Cardiac muscle cell (in vitro differentiated cells and primary cell): Measurements from ENCODE around the gene TSPAN14. TPM values are rescaled to one million over a fixed set of nuclear protein-coding genes. Genes with fewer than 3 reads are reported as not detected.
A peak's percentile ranks its signal among the peaks of the same experiment; 100 is the strongest.
"Not testable (repeated sequence)": the region's sequence is repeated elsewhere in the genome, so short reads cannot be mapped to it uniquely, and the experiment has no call there.

Experiments
- DNase-seq, 2 donors: peaks; one replicate each; pipeline versions ENCODE4 v3.0.0 to v3.0.0-alpha.2; 2010 to 2017; ENCODE audit warnings: low read depth in 1 of 2, low spot score in 1 of 2
- H3K27ac ChIP-seq: fragments of 200-600 bp; sonication (generic); 2 replicates; pipeline ENCODE4 v1.5.1; 2016
- H3K27me3 ChIP-seq: fragments of 200-600 bp; sonication (generic); 2 replicates; pipeline ENCODE4 v1.6.0; 2016; ENCODE audit warnings: control low read depth
- H3K36me3 ChIP-seq: fragments of 200-600 bp; sonication (generic); 2 replicates; pipeline ENCODE4 v1.5.1; 2016; ENCODE audit warnings: control low read depth
- H3K4me1 ChIP-seq: fragments of 200-600 bp; sonication (generic); 2 replicates; pipeline ENCODE4 v1.8.1; 2017; ENCODE audit warnings: low read depth, mild to moderate bottlenecking, mixed run types
- H3K4me3 ChIP-seq: fragments of 200-600 bp; sonication (generic); 2 replicates; pipeline ENCODE4 v1.5.1; 2016; ENCODE audit warnings: mild to moderate bottlenecking
- H3K9me3 ChIP-seq: fragments of 200-600 bp; sonication (generic); 2 replicates; pipeline ENCODE4 v1.5.1; 2017; ENCODE audit warnings: low read depth, mild to moderate bottlenecking, control low read depth
- polyA plus RNA-seq: library from polyadenylated mRNA; unstranded; fragments of >200 nt; fragmentation: Nextera tagmentation; extraction: Ambion mirVana; gene quantifications from 2 replicates; pipeline ENCODE4 v1.2.1, GENCODE V29; 2016
- total RNA-seq: library from RNA; depleted of rRNA; stranded (reverse); fragments of >200 nt; gene quantifications from 2 replicates; pipeline ENCODE4 v1.2.3, GENCODE V29; 2016
- TF ChIP-seq, protein P1 (sequence below): IDR thresholded peaks from 2 replicates; pipeline ENCODE4 v1.5.1; 2012; ENCODE audit warnings: low read depth, mild to moderate bottlenecking, low read length

TSPAN14 gene
- total and polyA plus RNA-seq, 2 experiments from 2014 or later, result 31.6 to 55.1 TPM

DNA sequence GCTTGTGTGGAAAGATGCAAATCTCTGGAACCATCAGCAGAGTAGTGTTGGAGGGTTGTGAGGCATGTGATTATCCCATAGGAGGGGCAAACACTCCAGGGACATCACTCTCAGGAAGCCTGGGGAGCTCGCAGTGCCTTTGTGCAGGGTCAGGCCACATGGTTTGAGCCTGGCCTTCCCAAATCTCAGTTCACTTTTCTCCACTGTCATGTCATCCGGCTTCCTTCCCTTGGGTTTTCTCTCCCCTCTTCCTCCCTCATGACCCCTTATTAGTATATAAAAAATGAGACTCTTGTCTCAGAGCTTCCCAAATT is 20.4 kb downstream of the TSPAN14 start:
- Histone ChIP-seq H3K4me3 (no peak overlapping the region), H3K27me3 (no peaks in the 10 kb centered on the region), H3K36me3 (no peaks in the 10 kb centered on the region), H3K27ac (peak overlapping the region; percentile 23), H3K4me1 (peaks cover 9% of the 10 kb centered on the region), H3K9me3 (no peaks in the 10 kb centered on the region)
- DNase-seq, result no peak
- TF ChIP-seq, protein P1, sequence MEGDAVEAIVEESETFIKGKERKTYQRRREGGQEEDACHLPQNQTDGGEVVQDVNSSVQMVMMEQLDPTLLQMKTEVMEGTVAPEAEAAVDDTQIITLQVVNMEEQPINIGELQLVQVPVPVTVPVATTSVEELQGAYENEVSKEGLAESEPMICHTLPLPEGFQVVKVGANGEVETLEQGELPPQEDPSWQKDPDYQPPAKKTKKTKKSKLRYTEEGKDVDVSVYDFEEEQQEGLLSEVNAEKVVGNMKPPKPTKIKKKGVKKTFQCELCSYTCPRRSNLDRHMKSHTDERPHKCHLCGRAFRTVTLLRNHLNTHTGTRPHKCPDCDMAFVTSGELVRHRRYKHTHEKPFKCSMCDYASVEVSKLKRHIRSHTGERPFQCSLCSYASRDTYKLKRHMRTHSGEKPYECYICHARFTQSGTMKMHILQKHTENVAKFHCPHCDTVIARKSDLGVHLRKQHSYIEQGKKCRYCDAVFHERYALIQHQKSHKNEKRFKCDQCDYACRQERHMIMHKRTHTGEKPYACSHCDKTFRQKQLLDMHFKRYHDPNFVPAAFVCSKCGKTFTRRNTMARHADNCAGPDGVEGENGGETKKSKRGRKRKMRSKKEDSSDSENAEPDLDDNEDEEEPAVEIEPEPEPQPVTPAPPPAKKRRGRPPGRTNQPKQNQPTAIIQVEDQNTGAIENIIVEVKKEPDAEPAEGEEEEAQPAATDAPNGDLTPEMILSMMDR, result no peak

DNA sequence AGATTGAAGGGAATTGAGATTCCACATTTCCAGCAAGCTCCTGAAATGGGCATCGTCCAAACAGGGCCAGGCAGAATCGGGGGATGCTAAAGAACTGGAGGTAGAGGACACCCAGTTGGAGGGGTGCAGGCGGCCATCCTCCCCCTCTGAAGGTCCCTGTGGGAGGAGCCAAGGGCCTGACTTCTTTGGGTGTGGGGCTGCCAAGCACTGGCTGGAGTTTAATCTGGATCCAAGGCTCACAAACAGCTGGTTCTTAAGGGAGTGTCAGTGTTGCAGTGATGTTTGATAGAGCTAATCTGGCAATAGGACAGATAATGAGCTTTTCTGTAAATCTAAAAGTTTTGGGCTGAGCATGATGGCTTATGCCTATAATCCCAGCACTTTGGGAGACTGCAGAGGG is 20.8 kb downstream of the TSPAN14 start:
- Histone ChIP-seq H3K27ac (peak overlapping the region; percentile 23), H3K9me3 (no peaks in the 10 kb centered on the region), H3K36me3 (no peaks in the 10 kb centered on the region), H3K27me3 (no peaks in the 10 kb centered on the region), H3K4me3 (no peak overlapping the region), H3K4me1 (peaks cover 9% of the 10 kb centered on the region)
- TF ChIP-seq, protein P1, result no peak
- DNase-seq, result no peak

DNA sequence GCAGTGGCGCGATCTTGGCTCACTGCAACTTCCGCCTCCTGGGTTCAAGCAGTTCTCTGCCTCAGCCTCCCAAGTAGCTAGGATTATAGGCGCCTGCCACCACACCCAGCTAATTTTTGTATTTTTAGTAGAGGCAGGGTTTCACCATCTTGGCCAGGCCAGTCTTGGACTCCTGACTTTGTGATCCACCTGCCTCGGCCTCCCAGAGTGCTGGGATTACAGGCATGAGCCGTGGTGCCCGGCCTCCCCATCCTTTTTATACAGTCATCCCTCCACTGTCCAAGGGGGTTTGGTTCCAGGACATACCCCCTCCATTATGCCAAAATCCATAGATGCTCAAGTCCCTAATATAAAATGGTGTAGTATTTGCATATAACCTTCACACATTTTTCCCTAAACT is 21.5 kb downstream of the TSPAN14 start:
- not testable (repeated sequence) for H3K36me3 ChIP-seq, H3K4me1 ChIP-seq, H3K9me3 ChIP-seq, H3K4me3 ChIP-seq, H3K27ac ChIP-seq, DNase-seq, H3K27me3 ChIP-seq

DNA sequence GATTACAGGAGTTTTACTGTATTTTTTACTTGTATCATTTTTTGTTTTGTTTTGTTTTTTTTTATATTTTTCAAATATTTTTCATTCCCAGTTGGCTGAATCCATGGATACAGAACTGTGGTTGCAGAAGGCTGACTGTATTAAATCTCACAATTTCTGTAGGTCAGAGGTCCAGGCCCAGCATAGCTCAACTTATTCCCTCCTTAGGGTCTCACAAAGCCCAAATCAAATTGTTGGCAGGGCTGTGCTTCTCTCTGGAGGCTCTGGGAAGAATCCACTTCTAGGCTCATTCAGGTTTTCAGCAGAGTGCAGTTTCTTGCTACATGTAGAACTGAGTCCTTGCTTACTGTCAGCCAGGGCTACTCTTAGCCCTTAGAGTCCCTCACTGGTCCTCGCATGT is 22.6 kb downstream of the TSPAN14 start:
- TF ChIP-seq, protein P1, result no peak
- Histone ChIP-seq H3K4me1 (peaks cover 9% of the 10 kb centered on the region), H3K9me3 (no peaks in the 10 kb centered on the region), H3K27me3 (no peaks in the 10 kb centered on the region), H3K36me3 (no peaks in the 10 kb centered on the region), H3K4me3 (no peak overlapping the region), H3K27ac (no peak overlapping the region)
- DNase-seq, result no peak

DNA sequence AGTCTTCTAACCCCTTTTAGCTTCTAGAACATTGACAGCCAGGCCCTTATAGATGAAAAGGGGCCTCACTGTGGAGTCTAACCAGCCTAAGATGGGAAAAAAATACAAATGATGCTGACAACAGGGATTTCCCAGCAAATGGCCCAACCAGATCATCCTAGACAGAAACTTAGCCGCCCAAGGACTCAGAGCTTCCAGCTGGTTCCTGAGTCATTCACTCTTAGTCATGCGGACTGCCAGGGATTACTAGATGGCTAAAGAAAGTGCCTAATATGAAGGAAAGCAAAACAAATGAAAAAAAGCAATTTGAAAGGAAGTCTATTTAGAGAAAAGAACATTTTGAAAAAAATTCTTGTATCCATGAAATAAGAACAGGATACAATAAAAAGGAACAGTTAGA is 23.7 kb downstream of the TSPAN14 start:
- peaks cover 9% of the 10 kb centered on the region for H3K4me1 ChIP-seq
- H3K36me3 ChIP-seq, result no peaks in the 10 kb centered on the region
- H3K27ac ChIP-seq, result no peak overlapping the region
- H3K4me3 ChIP-seq, result no peak overlapping the region
- peak in 1 of 2 donors; percentile 82 for DNase-seq
- H3K9me3 ChIP-seq, result no peaks in the 10 kb centered on the region
- TF ChIP-seq, protein P1, result no peak
- H3K27me3 ChIP-seq, result no peaks in the 10 kb centered on the region

DNA sequence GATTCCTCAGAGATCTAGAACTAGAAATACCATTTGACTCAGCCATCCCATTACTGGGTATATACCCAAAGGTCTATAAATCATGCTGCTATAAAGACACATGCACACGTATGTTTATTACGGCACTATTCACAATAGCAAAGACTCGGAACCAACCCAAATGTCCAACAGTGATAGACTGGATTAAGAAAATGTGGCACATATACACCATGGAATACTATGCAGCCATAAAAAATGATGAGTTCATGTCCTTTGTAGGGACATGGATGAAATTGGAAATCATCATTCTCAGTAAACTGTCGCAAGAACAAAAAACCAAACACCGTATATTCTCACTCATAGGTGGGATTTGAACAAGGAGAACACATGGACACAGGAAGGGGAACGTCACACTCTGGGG is 26.3 kb downstream of the TSPAN14 start:
- H3K27me3 ChIP-seq, H3K4me1 ChIP-seq, H3K9me3 ChIP-seq, H3K36me3 ChIP-seq, DNase-seq, H3K27ac ChIP-seq, H3K4me3 ChIP-seq: not testable (repeated sequence)

DNA sequence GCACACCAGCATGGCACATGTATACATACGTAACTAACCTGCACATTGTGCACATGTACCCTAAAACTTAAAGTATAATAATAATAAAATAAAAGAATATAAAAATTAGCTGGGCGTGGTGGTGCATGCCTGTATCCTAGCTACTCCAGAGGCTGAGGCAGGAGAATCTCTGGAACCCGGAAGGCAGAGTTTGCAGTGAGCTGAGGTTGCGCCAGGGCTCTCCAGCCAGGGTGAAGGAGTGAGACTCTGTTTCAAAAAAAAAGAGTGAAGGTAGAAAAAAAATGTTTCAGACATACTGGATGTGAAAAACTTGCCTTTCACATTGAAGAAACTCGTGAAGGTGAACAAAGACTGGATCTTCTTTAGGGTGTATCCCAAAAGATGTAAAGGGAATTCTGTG is 26.7 kb downstream of the TSPAN14 start:
- Histone ChIP-seq H3K4me1 (no peaks in the 10 kb centered on the region), H3K27ac (no peak overlapping the region), H3K36me3 (peaks cover 3% of the 10 kb centered on the region), H3K9me3 (no peaks in the 10 kb centered on the region), H3K4me3 (no peak overlapping the region), H3K27me3 (no peaks in the 10 kb centered on the region)
- TF ChIP-seq, protein P1, result no peak
- DNase-seq, result no peak
